ENCODE results near the gene ABLIM3. TPM values are rescaled to one million over a fixed set of nuclear protein-coding genes. Genes with fewer than 3 reads are reported as not detected.

The ABLIM3 gene
- total and polyA plus RNA-seq, 9 of the 15 experiments (the other 6 are each of a cell fraction or from before 2014, with no cell fraction given) = 0.03 to 0.38 (median 0.11) TPM

DNA sequence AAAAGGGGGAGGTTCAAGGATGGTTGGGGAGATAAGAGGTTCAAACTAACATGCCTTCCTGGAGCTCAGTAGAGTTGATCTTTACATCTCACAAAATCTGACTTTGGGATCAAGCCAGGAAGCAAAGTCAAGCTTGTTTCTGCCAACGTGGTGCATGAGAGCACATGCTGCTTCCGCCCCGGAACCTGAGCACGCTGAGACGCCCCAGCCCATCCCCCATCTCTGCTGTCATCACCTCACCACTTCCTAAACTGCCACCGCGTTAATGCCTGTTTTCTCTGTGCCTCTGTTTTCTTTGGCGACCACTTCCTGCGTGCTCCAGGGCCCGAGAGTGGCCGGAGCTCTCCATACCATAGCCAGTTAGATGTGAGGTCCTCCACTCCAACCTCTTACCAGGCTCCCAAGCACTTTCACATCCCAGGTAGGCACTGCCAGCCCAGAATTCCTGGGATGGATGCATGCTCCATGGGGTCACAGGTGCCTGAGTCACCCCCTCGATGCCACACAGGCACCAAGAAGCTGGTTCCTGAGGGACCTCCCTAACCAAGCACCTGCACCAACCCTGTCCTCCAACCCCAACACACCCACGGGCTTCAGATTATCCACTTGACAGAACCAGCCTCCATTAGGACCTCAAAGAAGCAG is 99.2 kb downstream of the ABLIM3 start (continued):
- TF ChIP-seq, protein P1, sequence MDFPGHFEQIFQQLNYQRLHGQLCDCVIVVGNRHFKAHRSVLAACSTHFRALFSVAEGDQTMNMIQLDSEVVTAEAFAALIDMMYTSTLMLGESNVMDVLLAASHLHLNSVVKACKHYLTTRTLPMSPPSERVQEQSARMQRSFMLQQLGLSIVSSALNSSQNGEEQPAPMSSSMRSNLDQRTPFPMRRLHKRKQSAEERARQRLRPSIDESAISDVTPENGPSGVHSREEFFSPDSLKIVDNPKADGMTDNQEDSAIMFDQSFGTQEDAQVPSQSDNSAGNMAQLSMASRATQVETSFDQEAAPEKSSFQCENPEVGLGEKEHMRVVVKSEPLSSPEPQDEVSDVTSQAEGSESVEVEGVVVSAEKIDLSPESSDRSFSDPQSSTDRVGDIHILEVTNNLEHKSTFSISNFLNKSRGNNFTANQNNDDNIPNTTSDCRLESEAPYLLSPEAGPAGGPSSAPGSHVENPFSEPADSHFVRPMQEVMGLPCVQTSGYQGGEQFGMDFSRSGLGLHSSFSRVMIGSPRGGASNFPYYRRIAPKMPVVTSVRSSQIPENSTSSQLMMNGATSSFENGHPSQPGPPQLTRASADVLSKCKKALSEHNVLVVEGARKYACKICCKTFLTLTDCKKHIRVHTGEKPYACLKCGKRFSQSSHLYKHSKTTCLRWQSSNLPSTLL (IDR thresholded peaks at IDR 0.05) = no peak
- TF ChIP-seq SIN3B (IDR thresholded peaks at IDR 0.05; ENCODE audit: low read depth) (no peak), ERF (CRISPR knock-in tag; IDR thresholded peaks at IDR 0.05) (no peak), ZBTB17 (CRISPR knock-in tag; IDR thresholded peaks at IDR 0.05) (peak; percentile 31; the same call in 1 of the 2 replicates), THAP7 (CRISPR knock-in tag; IDR thresholded peaks at IDR 0.05) (no peak), TFAM (CRISPR knock-in tag; conservative IDR thresholded peaks at IDR 0.05) (no peak), KLF6 (CRISPR knock-in tag; IDR thresholded peaks at IDR 0.05; ENCODE audit: borderline replicate concordance) (peak; percentile 20; the same call in 1 of the 2 replicates), POLR2AphosphoS5 (IDR thresholded peaks at IDR 0.05; ENCODE audit: control insufficient read depth, insufficient read depth, low read depth, low read length) (no peak), LEF1 (IDR thresholded peaks at IDR 0.05) (peak; percentile 39; the same call in 1 of the 2 replicates), NRF1 (conservative IDR thresholded peaks at IDR 0.05 in 1 of 2, IDR thresholded peaks at IDR 0.05 in 1 of 2) (no peak), KAT8 (IDR thresholded peaks at IDR 0.05; ENCODE audit: low read depth) (no peak), RNF2 (IDR thresholded peaks at IDR 0.05) (peak; percentile 94; the same call in 1 of the 2 replicates), SRF (CRISPR knock-in tag; IDR thresholded peaks at IDR 0.05) (no peak), SMAD1 (IDR thresholded peaks at IDR 0.05; ENCODE audit: low read depth, low read length, partially characterized antibody) (no peak), ZNF253 (CRISPR knock-in tag; conservative IDR thresholded peaks at IDR 0.05) (no peak), ZNF24 (IDR thresholded peaks at IDR 0.05) (no peak), POLR3G (IDR thresholded peaks at IDR 0.05; ENCODE audit: extremely low read depth, insufficient read length, insufficient replicate concordance) (no peak), SNRNP70 (optimal IDR thresholded peaks at IDR 0.05; ENCODE audit: low read depth, low read length) (no peak), ZNF134 (CRISPR knock-in tag; conservative IDR thresholded peaks at IDR 0.05) (no peak), ZNF311 (CRISPR knock-in tag; IDR thresholded peaks at IDR 0.05) (0 out of 2 replicates have a peak, but pooled peaks have one; percentile 28), CREM (IDR thresholded peaks at IDR 0.05; ENCODE audit: low read depth) (0 out of 2 replicates have a peak, but pooled peaks have one; percentile 22), GATAD2B (IDR thresholded peaks at IDR 0.05; ENCODE audit: borderline replicate concordance) (no peak), PHTF2 (CRISPR knock-in tag; IDR thresholded peaks at IDR 0.05) (no peak), NFE2 (IDR thresholded peaks at IDR 0.05; ENCODE audit: low read depth) (no peak), ZNF780A (CRISPR knock-in tag; IDR thresholded peaks at IDR 0.05) (no peak)
- TF ChIP-seq, protein P2, sequence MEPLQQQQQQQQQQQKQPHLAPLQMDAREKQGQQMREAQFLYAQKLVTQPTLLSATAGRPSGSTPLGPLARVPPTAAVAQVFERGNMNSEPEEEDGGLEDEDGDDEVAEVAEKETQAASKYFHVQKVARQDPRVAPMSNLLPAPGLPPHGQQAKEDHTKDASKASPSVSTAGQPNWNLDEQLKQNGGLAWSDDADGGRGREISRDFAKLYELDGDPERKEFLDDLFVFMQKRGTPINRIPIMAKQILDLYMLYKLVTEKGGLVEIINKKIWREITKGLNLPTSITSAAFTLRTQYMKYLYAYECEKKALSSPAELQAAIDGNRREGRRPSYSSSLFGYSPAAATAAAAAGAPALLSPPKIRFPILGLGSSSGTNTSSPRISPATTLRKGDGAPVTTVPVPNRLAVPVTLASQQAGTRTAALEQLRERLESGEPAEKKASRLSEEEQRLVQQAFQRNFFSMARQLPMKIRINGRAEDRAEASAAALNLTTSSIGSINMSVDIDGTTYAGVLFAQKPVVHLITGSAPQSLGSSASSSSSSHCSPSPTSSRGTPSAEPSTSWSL (CRISPR knock-in tag; IDR thresholded peaks at IDR 0.05; ENCODE audit: borderline replicate concordance) = no peak
- TF ChIP-seq, protein P3, sequence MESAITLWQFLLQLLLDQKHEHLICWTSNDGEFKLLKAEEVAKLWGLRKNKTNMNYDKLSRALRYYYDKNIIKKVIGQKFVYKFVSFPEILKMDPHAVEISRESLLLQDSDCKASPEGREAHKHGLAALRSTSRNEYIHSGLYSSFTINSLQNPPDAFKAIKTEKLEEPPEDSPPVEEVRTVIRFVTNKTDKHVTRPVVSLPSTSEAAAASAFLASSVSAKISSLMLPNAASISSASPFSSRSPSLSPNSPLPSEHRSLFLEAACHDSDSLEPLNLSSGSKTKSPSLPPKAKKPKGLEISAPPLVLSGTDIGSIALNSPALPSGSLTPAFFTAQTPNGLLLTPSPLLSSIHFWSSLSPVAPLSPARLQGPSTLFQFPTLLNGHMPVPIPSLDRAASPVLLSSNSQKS (CRISPR knock-in tag; IDR thresholded peaks at IDR 0.05) = no peak

All from K562 (cell line).